C4-2B (cell line): Measurements from ENCODE around the gene MAP3K7CL.

ENCODE experiments used
- H3K27ac ChIP-seq: fragments of 450-650 bp; 2 replicates; pipeline ENCODE4 v1.5.1; 2017
- CTCF ChIP-seq: fragments of 450-650 bp; conservative IDR thresholded peaks from 2 replicates; pipeline ENCODE4 v1.5.1; 2017; ENCODE audit warnings: mild to moderate bottlenecking
- ZFX ChIP-seq: fragments of 450-650 bp; IDR thresholded peaks from 2 replicates; pipeline ENCODE4 v1.6.1; 2017

Gene MAP3K7CL

DNA sequence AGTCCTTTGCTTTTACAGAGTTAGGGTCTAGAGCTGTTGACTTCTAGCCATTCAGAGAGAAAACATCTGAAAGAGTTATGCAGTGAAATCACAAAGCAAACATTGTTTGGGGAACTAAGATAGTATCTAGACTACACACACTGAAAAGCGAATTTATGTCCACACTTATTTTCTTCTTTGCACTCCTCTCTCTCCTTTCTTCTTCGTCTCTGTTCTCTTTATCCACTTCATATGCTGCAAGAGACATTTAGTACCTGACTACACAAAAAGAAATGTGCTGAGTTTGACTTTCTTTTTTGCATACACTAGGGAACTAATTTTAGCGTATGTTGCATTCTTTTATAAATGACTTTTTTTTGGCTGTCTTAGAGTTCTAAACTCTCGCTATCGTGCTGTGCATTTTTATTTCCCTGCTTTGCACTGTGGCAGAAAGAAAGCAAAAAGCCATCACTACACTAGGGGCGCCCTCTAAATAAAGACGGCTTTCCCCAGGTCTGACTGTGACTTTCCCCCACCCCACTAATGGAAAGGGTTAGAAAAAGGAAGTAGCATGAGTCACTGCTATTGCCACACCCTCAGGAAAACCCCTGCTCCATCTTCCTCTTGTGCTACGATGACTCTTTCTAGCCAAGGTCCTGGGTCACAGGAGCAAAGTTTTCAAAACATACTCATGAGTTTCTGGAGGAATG is 65.7 kb downstream of the MAP3K7CL start:
- TF ChIP-seq ZFX (no peak), CTCF (peak; percentile 26)
- H3K27ac ChIP-seq: no peak overlapping the region

- TF ChIP-seq ZFX: no peak
- no peak overlapping the region for H3K27ac ChIP-seq
Observed at GRCh38 chr21:29196670-29197191, 66.3 kb downstream of the MAP3K7CL start.

- no peak overlapping the region for H3K27ac ChIP-seq
- no peak for TF ChIP-seq CTCF
- TF ChIP-seq ZFX: no peak
Observed at GRCh38 chr21:29201186-29201585, 70.7 kb downstream of the MAP3K7CL start.

DNA sequence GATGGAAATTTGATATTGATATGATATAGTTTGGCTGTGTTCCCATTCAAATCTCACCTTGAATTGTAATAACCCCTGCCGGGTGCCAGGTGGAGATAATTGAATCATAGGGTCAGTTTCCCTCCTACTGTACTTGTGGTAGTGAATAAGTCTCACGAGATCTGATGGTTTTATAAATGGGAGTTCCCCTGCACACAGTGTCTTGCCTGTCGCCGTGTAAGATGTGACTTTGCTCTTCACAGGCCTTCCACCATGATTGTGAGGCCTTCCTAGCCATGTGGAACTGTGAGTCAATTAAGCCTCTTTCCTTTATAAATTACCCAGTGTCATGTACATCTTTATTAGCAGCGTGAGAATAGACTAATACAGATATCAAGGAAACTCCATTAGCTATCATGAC is 74.6 kb downstream of the MAP3K7CL start:
- H3K27ac ChIP-seq: no peak overlapping the region
- no peak for TF ChIP-seq CTCF
- TF ChIP-seq ZFX: no peak

DNA sequence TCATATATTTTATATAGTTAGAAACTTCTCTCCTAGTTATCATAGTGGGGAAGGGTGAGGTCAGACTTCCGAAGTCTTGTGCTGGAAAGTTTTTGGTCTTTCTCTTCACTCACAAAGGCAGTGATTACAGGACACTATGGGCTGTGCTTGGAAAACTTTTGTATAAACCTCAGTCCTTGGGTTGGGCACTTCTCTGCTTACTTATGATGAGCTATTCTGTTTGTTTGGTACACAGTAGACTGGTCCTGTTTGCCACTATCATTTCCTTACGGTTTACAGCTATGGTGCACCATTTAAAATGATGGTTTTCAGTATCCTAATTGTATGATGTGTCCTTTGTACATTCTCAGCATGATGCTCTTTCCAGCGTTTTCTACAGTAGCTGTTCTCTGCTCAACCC is 75.5 kb downstream of the MAP3K7CL start:
- TF ChIP-seq ZFX (no peak), CTCF (no peak)
- no peak overlapping the region for H3K27ac ChIP-seq

- TF ChIP-seq ZFX (no peak), CTCF (no peak)
- H3K27ac ChIP-seq: no peak overlapping the region
Observed at GRCh38 chr21:29206445-29206844, 76.0 kb downstream of the MAP3K7CL start.

DNA sequence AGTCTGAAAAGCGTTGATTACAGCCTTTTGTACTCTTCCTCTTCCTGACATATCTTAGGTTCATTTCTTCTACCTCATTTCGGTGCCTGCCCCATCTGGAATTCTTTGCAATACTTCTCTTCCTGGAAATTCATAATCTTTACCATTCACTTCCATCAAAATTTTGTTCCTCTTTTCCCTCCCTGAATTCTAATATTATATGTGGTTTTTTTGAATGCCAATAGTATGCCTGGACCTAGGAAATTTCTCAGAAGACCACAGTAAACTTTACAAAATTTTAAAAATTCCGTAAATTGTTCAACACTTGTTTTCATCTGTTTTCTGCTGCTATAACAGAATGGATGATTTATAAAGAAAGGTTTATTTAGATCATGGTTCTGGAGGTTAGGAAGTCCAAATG is 76.8 kb downstream of the MAP3K7CL start:
- H3K27ac ChIP-seq: no peak overlapping the region
- TF ChIP-seq ZFX: no peak
- no peak for TF ChIP-seq CTCF

- H3K27ac ChIP-seq: no peak overlapping the region
- no peak for TF ChIP-seq ZFX
- TF ChIP-seq CTCF: no peak
Observed at GRCh38 chr21:29208044-29208681, 77.7 kb downstream of the MAP3K7CL start.
